Measurements from ENCODE around the gene NUP62CL.

- TF ChIP-seq POLR2A (IDR thresholded peaks at IDR 0.05; ENCODE audit: low read length), result no peak
- no peak for TF ChIP-seq GATA1 (IDR thresholded peaks at IDR 0.05; ENCODE audit: low read depth, low read length)
Observed at GRCh38 chrX:107213477-107213876, 7.2 kb upstream of the NUP62CL start.

Data from erythroblast (primary cell).